NCI-H2029 treated with DMSO at 0.1 percent for 48 hours (cell line): Measurements from ENCODE around the gene RNLS.

Experiments used
- DNase-seq: peaks from one replicate; lab custom pipeline; 2025; lab: John Stamatoyannopoulos, UW

The RNLS gene

DNA sequence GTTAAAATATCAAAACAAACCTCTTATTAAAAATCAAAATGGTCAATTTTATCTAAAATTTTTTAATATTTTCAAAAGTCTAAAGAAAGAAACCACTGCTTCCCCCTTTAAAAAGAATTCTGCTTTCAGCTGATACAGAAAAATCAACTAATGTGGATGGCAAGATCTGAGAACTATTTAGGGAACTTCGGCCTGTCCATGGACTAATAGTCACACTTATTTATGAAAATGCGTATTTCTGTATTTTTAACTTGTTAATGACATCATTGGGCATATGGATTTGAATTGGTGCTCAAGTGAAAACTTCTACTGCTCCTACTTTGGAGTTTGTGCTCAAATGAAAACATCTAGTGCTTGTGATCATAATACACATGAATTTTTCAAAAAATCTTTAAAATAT, 31.9 kb downstream of the RNLS start:
- no peak for DNase-seq

GRCh38 chr10:88546497-88546896, 36.6 kb downstream of the RNLS start:
- DNase-seq = no peak

GRCh38 chr10:88545359-88545758, 37.8 kb downstream of the RNLS start:
- DNase-seq = no peak

DNA sequence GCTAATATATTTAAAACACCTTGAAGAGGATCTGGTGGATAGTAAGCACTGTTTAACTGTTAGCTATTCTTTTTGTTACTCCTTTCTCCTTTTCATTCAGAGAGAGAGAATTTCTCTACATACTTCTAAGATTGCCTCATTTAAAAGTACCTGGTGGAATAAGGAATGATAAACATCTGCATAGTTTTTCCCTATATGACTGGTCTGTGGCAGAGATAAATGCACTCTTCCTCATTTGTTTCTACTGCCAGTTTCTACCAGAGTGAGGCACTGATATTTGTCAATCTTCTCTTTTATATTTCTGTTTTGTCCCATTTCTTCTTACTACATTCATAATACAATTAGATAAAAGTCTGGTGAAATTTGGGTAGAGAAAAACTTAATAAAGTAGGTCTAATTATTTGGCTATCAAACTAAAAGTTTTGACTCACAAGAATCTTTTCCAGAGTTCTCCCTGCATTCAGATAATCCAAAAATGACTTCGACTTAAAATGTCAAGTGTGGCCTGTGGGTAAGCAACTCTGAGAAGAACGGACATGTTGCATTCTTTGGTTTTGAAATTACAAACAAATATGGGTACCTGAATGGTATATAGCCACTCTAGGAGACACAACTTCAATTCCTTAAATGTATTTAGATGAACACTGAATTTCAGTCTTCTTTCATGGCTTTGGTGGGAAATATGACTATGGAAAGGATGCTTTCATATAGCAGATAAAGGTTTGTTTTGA, 38.8 kb downstream of the RNLS start:
- no peak for DNase-seq

DNA sequence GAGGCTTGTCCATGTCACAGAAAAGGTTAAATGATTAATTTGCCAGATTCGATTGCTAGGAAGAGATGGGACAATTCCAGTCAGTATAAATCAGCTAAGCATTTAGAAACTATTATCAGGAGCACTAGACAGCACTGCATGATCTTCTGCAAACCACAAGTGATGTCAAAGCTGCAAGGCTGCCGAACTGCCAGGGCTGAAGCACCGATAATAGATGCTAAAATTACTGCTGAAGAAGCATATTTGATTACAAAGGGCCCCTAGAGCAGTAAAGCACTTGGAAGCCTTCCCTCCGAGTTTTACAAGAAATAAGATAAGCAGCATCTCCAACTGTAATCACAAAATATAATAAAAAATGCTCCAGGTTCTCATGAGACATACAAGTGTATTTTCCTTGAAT, 40.6 kb downstream of the RNLS start:
- DNase-seq = no peak

GRCh38 chr10:88541116-88541626, 41.9 kb downstream of the RNLS start:
- DNase-seq = no peak

GRCh38 chr10:88540351-88540750, 42.8 kb downstream of the RNLS start:
- DNase-seq = no peak

- DNase-seq = no peak
Observed at GRCh38 chr10:88538048-88538447, 45.1 kb downstream of the RNLS start.

- DNase-seq = no peak
Observed at GRCh38 chr10:88537322-88537721, 45.8 kb downstream of the RNLS start.

DNA sequence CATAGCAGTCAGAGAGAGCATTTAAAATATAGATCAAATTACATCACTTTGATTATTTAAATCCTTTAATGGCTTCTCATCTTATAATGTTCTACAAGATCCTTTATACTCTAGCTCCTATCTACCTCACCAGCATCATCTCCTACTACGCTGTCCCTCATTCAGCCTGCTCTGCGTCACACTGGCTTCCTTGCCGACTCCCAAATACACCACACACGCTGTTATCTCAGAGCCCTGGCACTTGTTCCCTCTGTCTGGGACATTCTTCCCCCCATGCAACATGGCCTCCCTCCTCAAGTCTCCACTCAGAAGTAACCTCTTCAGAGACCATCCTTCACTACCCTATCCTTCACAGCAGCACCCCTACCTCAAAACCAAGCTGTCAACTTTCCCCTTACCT, 46.7 kb downstream of the RNLS start:
- DNase-seq = no peak

GRCh38 chr10:88534072-88534665, 48.9 kb downstream of the RNLS start:
- no peak for DNase-seq

GRCh38 chr10:88531392-88532052, 51.6 kb downstream of the RNLS start:
- no peak for DNase-seq

DNA sequence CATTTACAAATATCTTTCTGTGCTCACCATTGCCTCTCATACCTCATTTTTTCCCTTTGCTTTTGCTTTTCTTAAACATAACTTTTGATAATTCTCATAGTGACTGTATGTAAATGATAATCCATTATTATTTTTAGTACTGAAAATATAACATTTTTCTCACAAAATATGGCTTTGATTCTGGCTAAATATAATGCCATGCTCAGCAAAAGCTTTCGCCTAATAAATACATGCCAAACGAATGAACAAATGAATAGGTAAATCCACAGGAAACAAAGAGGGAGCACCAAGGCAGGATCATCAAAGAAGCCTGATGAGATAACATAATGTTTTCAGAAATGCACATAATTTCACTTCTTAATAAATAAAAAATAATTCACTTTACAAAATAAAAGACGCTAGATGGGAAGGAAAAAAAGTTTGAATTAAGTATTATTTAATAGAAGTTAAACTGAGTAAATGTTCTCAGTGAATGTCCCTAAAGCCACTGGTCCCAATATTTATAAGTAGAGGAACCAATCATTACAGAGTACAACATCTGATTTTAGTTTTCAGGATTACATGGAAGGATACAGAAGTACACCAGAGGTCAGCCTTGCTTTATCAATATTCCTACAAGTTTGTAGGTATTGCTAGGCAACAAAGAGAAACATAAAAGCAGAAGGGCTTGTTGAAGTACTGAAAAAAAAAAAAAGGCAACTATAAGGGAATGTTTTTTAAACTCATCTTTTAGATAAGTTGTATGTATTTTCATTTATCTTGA, 52.3 kb downstream of the RNLS start:
- DNase-seq = no peak

DNA sequence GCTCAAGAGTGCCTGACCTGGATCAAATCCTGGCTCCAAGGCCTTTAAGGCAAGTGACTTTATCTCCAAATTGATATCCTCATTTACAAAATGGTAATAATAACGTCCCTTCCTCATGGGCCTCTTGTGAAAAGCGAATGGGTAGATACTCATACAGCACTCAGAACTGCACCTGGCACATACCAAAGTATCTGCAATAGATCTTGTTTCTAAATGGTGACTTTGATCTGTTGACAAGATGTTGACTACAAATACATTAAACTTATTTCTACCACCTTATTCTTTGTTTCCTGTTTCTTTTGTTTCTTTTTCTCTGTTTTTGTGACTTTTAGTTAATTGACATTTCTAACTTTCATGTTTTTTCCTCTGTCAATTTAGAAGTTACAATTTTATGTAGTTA, 53.0 kb downstream of the RNLS start:
- DNase-seq = no peak

DNA sequence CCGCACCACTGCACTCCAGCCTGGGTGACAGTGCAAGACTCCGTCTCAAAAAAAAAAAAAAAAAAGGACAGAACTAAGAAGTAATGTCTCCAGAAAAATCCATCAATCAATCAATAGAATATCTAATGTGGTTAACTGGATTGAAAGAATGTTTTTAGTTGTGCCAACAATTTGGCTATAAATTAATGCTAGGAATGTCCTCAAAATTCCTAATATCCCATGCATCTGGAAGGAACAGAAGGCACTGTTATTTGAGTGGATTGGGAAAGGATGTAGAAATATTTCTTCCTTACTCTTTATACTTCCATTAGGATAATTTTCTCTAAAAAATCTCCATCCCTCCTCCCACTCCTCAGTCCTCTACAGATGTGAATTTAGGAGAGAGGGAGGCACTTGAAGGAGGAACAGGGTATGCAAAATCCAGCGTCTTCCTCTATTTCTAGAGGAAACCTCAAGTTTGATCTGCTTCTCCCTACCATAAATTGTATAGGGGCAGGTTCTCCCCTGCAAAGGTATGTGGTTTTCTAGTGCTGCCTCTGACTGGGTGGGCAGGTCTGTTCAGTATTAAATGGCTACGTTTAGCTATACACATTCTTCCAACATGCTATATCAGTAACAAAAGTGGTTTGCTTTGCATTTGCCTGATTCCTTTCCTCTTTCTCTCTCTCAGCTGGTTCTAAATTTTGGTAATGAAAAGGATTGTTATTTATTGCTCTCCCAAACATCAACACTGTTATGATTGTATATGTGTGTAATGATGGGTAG, 54.1 kb downstream of the RNLS start:
- no peak for DNase-seq

DNA sequence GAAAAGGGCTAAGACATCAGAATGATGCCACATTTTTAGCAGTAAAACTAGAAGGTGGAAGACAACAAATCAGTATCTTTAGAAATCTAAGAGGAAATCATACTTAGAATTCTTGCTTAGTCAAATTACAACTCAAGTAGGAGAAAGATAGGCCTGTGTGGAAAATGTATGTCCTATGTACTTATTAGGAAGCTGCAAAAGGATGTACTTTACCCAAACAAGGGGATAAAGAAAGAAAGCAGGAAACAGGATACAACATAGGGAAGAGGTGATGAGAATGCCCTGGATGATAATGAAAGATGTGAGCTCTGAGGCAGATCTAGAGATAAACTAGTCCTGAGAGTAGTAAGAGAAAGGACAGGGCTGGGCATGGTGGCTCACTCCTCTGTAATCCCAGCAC, 54.9 kb downstream of the RNLS start:
- DNase-seq = no peak

DNA sequence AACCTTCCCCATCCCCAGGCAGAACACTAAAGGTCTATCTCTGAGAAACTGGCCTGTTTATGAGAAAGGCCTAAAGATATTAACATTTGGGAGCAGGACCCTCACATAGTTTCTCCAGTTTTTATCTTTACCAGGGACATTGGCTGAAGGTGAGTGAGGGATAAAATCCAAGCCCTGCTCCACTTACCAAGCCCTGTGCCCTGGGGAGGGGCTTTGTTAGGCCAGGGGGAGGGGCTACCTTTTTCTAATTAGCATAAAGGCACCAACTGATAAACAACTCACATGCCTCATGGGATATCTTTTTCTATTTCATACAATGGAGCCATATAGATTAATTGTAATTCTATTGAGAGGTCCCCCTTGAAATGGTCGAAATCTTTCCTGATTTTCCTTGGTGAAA, 55.9 kb downstream of the RNLS start:
- DNase-seq = no peak

GRCh38 chr10:88526501-88527105, 56.5 kb downstream of the RNLS start:
- no peak for DNase-seq

GRCh38 chr10:88525371-88526069, 57.6 kb downstream of the RNLS start:
- DNase-seq = no peak

- DNase-seq = no peak
Observed at GRCh38 chr10:88523739-88524400, 59.2 kb downstream of the RNLS start.
